ENCODE data around the gene LENG9. TPM values are rescaled to one million over a fixed set of nuclear protein-coding genes. Genes with fewer than 3 reads are reported as not detected.
A peak's percentile ranks its signal among the peaks of the same experiment; 100 is the strongest.

LENG9 gene
- total and polyA plus RNA-seq, 2 of the 13 experiments (the other 11 are each of a cell fraction or from before 2014, with no cell fraction given): 0.75 to 2.9 TPM

- no peak for TF ChIP-seq DBP (CRISPR knock-in tag; IDR thresholded peaks at IDR 0.05; ENCODE audit: not compliant biosample characterization)
- no peak; the same call in 1 of the 2 replicates for TF ChIP-seq GPN1 (CRISPR knock-in tag; IDR thresholded peaks at IDR 0.05; ENCODE audit: borderline replicate concordance)
- TF ChIP-seq NFYC (CRISPR knock-in tag; IDR thresholded peaks at IDR 0.05): no peak
- TF ChIP-seq SRSF4 (IDR thresholded peaks at IDR 0.05; ENCODE audit: low read depth, low read length, poor library complexity, severe bottlenecking): no peak
- peak; percentile 57; the same call in 1 of the 2 replicates for TF ChIP-seq SNAPC5 (CRISPR knock-in tag; IDR thresholded peaks at IDR 0.05; ENCODE audit: borderline replicate concordance)
- no peak for TF ChIP-seq LBX2 (CRISPR knock-in tag; IDR thresholded peaks at IDR 0.05; ENCODE audit: borderline replicate concordance)
- TF ChIP-seq THAP9 (CRISPR knock-in tag; IDR thresholded peaks at IDR 0.05; ENCODE audit: borderline replicate concordance): peak; percentile 65; the same call in 1 of the 2 replicates
- TF ChIP-seq REXO4 (CRISPR knock-in tag; IDR thresholded peaks at IDR 0.05; ENCODE audit: borderline replicate concordance): no peak
- no peak for TF ChIP-seq BRF2 (CRISPR knock-in tag; IDR thresholded peaks at IDR 0.05)
- TF ChIP-seq ZNF260 (CRISPR knock-in tag; IDR thresholded peaks at IDR 0.05; ENCODE audit: borderline replicate concordance, low read depth): no peak
- no peak for TF ChIP-seq ZBTB3 (CRISPR knock-in tag; IDR thresholded peaks at IDR 0.05; ENCODE audit: borderline replicate concordance, low read depth)
- TF ChIP-seq ZNF775 (CRISPR knock-in tag; IDR thresholded peaks at IDR 0.05; ENCODE audit: borderline replicate concordance): no peak
- TF ChIP-seq SNAPC4 (CRISPR knock-in tag; IDR thresholded peaks at IDR 0.05): no peak
- TF ChIP-seq ZZZ3 (CRISPR knock-in tag; IDR thresholded peaks at IDR 0.05; ENCODE audit: borderline replicate concordance): no peak; the same call in 1 of the 2 replicates
- TF ChIP-seq ZNF580 (CRISPR knock-in tag; IDR thresholded peaks at IDR 0.05; ENCODE audit: borderline replicate concordance, low read depth): no peak
Observed at GRCh38 chr19:54464630-54465425, 1.2 kb upstream of the LENG9 start (continued).

All from HepG2 (cell line).